ENCODE data around the gene TAF11L11. TPM values are rescaled to one million over a fixed set of nuclear protein-coding genes. Genes with fewer than 3 reads are reported as not detected.

The TAF11L11 gene
- total and polyA plus RNA-seq, 3 experiments from 2014 or later = not detected

Other genes starting within 250 kb of the TAF11L11 start
- not detected for gene TAF11L2, start 106.0 kb upstream of the TAF11L11 start, total RNA-seq
- gene TAF11L2, start 106.0 kb upstream of the TAF11L11 start, polyA plus RNA-seq = not detected
- gene TAF11L3, start 85.8 kb upstream of the TAF11L11 start, total RNA-seq = not detected
- not detected for gene TAF11L3, start 85.8 kb upstream of the TAF11L11 start, polyA plus RNA-seq
- not detected for gene TAF11L4, start 82.4 kb upstream of the TAF11L11 start, total RNA-seq
- gene TAF11L4, start 82.4 kb upstream of the TAF11L11 start, polyA plus RNA-seq = not detected
- not detected for gene TAF11L5, start 78.9 kb upstream of the TAF11L11 start, total RNA-seq
- not detected for gene TAF11L5, start 78.9 kb upstream of the TAF11L11 start, polyA plus RNA-seq
- not detected for gene TAF11L6, start 75.5 kb upstream of the TAF11L11 start, total RNA-seq
- not detected for gene TAF11L6, start 75.5 kb upstream of the TAF11L11 start, polyA plus RNA-seq
- not detected for gene TAF11L7, start 18.4 kb upstream of the TAF11L11 start, total RNA-seq
- not detected for gene TAF11L7, start 18.4 kb upstream of the TAF11L11 start, polyA plus RNA-seq
- gene TAF11L8, start 13.2 kb upstream of the TAF11L11 start, total RNA-seq = not detected
- not detected for gene TAF11L8, start 13.2 kb upstream of the TAF11L11 start, polyA plus RNA-seq
- not detected for gene TAF11L9, start 9.8 kb upstream of the TAF11L11 start, total RNA-seq
- gene TAF11L9, start 9.8 kb upstream of the TAF11L11 start, polyA plus RNA-seq = not detected
- gene TAF11L10, start 6.4 kb upstream of the TAF11L11 start, total RNA-seq = not detected
- not detected for gene TAF11L10, start 6.4 kb upstream of the TAF11L11 start, polyA plus RNA-seq
- gene TAF11L12, start 6.2 kb downstream of the TAF11L11 start, total RNA-seq = not detected
- gene TAF11L12, start 6.2 kb downstream of the TAF11L11 start, polyA plus RNA-seq = not detected
- not detected for gene TAF11L13, start 27.9 kb downstream of the TAF11L11 start, total RNA-seq
- gene TAF11L13, start 27.9 kb downstream of the TAF11L11 start, polyA plus RNA-seq = not detected
- not detected for gene TAF11L14, start 30.3 kb downstream of the TAF11L11 start, total RNA-seq
- gene TAF11L14, start 30.3 kb downstream of the TAF11L11 start, polyA plus RNA-seq = not detected